ES-I3 (cell line): ENCODE measurements around the gene SSU72.
"Not testable (repeated sequence)": the region's sequence is repeated elsewhere in the genome, so short reads cannot be mapped to it uniquely, and the experiment has no call there.

Experiments used
- H3K36me3 ChIP-seq: 2 replicates; pipeline ENCODE4 v1.6.1; 2013; ENCODE audit warnings: mild to moderate bottlenecking, low read length, control low read depth, moderate library complexity; ENCODE audit not compliant: insufficient read depth
- H3K4me1 ChIP-seq: 2 replicates; pipeline ENCODE4 v1.6.1; 2013; ENCODE audit warnings: mild to moderate bottlenecking, control low read depth, low read length; ENCODE audit not compliant: insufficient read depth
- H3K9ac ChIP-seq: 2 replicates; pipeline ENCODE4 v1.6.1; 2013; ENCODE audit warnings: low read depth, mild to moderate bottlenecking, low read length, moderate library complexity
- H3K9me3 ChIP-seq: 2 replicates; pipeline ENCODE4 v1.6.1; 2013; ENCODE audit warnings: mild to moderate bottlenecking, low read length, moderate library complexity; ENCODE audit not compliant: control insufficient read depth, insufficient read depth

The SSU72 gene

GRCh38 chr1:1540818-1541628 lies 33.6 kb downstream of the SSU72 start:
- Histone ChIP-seq H3K4me1 (no peaks in the 10 kb centered on the region), H3K9ac (peak overlapping the region; percentile 82), H3K36me3 (0 out of 2 replicates have a peak, but pooled peaks cover 3% of the 10 kb centered on the region), H3K9me3 (no peaks in the 10 kb centered on the region)

GRCh38 chr1:1540090-1540817 lies 34.4 kb downstream of the SSU72 start, which contains the start of gene TMEM240:
TMEM240 (minus strand) TSS chr1:1540624; CDS start chr1:1540346, 278 bp downstream.
- Histone ChIP-seq H3K9ac (peak within 1 kb of the TSS; percentile 82), H3K36me3 (0 out of 2 replicates have a peak, but pooled peaks cover 3% of the 10 kb centered on the region), H3K9me3 (no peaks in the 10 kb centered on the region), H3K4me1 (no peaks in the 10 kb centered on the region)

- Histone ChIP-seq H3K9me3 (no peaks in the 10 kb centered on the region), H3K36me3 (0 out of 2 replicates have a peak, but pooled peaks cover 3% of the 10 kb centered on the region), H3K4me1 (no peaks in the 10 kb centered on the region), H3K9ac (peak overlapping the region; percentile 53; the same call in 1 of the 2 replicates)
Observed at GRCh38 chr1:1539310-1540089, 35.2 kb downstream of the SSU72 start.

GRCh38 chr1:1538989-1539309 lies 35.7 kb downstream of the SSU72 start:
- no peak overlapping the region for H3K9ac ChIP-seq
- H3K4me1 ChIP-seq = no peaks in the 10 kb centered on the region
- H3K36me3 ChIP-seq = 0 out of 2 replicates have a peak, but pooled peaks cover 2% of the 10 kb centered on the region
- no peaks in the 10 kb centered on the region for H3K9me3 ChIP-seq

- Histone ChIP-seq H3K4me1 (no peaks in the 10 kb centered on the region), H3K36me3 (no peaks in the 10 kb centered on the region), H3K9me3 (no peaks in the 10 kb centered on the region), H3K9ac (no peak overlapping the region)
Observed at GRCh38 chr1:1538334-1538733, 36.3 kb downstream of the SSU72 start.

GRCh38 chr1:1537626-1538250 lies 36.9 kb downstream of the SSU72 start:
- Histone ChIP-seq H3K9me3 (no peaks in the 10 kb centered on the region), H3K36me3 (no peaks in the 10 kb centered on the region), H3K9ac (no peak overlapping the region), H3K4me1 (no peaks in the 10 kb centered on the region)

DNA sequence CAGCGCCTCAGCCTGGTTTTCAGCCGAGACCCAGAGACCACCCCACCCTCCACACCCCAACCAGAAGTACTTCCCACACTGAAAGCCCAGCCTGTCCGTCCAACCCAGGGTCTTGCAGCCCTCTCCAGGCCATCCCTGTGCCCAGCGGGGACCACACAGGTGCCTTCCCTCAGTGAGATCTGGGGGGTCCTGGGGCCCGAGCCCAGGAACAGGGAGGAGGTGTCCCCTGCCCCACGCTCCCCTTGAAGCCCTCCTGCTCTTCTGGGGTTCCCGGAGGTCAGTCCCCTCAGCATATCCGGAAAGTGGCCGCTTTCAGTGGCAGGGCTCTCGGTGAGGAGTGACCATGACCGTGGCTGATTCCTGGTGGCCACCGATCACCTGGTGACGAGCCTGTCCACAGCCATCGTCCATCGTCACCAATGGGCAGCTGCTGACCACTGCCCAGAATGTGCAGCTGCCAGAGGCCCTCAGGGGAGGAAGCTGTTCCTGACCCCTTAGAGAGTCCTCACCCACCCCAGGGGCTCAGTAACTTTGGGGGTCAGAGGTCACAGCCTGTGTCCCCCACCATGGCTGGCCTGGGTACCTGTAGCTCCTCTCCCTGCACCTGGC lies 37.6 kb downstream of the SSU72 start:
- Histone ChIP-seq H3K4me1 (no peaks in the 10 kb centered on the region), H3K36me3 (no peaks in the 10 kb centered on the region), H3K9ac (no peak overlapping the region), H3K9me3 (no peaks in the 10 kb centered on the region)

DNA sequence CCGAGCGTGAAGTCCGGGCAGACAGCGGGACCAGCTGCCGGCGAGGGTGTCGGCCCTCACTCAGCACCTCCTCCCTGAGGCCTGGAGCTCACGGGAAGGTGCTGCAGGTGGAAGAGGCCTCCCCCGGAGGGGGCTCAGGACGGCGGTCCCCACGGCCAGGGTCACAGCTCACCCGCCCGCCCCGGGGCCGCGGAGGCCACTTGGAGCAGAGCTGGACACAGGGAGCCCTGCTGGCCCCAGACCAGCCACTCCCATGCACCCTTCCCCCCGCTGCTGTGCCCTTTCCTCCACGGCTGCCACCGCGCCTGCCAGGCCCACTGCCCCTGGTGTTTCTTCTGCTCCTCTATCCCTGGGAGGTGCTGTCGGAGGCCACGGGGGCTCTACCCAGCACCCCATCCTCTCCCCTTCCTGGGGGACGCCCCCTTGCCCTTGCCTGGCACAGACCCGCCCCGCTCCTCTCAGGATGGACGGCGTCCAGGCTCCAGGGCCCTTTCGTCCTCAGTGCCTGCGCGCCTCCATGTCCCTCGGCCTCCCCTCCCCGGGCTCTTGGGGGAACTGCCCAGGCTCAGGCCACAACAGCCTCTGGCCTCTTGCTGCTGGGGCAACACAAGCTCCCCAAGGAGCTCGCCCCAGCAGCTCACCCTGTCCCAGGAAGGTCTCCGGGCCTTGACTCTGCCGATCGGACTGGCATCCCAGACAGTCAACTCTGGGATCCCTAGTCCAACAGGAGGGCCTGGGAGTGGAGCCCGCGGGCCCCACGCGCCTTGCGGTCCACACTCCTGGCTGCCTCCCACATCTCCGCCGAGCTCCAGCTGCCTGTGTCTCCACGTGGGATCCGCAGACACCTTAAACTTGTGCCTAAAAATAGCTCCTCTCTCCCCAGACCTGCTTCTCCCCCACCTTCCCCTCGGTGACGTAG lies 38.4 kb downstream of the SSU72 start:
- Histone ChIP-seq H3K9me3 (no peaks in the 10 kb centered on the region), H3K36me3 (no peaks in the 10 kb centered on the region), H3K9ac (no peak overlapping the region), H3K4me1 (no peaks in the 10 kb centered on the region)

- Histone ChIP-seq H3K36me3 (no peaks in the 10 kb centered on the region), H3K9me3 (no peaks in the 10 kb centered on the region), H3K4me1 (no peaks in the 10 kb centered on the region), H3K9ac (no peak overlapping the region)
Observed at GRCh38 chr1:1535201-1536018, 39.3 kb downstream of the SSU72 start.

DNA sequence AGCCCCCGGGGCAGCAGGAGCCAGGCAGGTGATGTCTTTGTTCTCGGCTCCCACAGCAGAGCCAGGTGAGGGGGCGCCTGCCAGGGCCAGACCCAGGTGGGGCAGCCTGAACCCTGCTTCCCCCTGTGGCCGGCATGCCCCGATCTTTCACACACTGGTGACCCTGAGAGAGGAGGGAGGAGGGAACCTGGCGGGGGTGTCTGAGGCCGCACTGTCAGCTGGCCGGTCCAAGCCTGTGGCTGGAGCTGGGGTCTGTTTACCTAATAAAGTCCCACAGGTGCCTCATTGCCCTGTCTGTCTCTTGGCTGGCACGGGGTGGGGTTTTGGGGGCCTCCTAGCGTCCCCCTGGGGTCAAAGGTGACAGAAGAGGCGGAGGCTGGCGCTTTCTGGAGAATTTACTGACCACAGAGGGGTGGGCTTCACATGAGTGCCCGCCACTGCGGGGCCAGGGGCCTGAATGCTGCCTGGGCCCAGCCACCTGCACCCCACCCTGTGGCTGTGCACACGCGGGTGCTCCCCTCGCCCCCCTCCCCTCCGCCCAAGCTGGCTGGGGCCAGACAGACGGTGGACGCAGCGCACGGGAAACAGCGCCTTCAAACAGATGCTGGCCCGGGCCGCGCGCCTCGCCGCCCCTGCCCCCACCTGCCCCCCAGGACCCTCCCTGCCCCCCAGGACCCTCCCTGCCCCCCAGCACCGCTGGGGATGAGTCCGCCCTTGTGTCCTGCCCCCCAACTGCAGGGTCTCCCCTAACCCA lies 40.1 kb downstream of the SSU72 start:
- Histone ChIP-seq H3K9me3 (no peaks in the 10 kb centered on the region), H3K4me1 (no peaks in the 10 kb centered on the region), H3K9ac (no peak overlapping the region), H3K36me3 (0 out of 2 replicates have a peak, but pooled peaks cover 5% of the 10 kb centered on the region)

DNA sequence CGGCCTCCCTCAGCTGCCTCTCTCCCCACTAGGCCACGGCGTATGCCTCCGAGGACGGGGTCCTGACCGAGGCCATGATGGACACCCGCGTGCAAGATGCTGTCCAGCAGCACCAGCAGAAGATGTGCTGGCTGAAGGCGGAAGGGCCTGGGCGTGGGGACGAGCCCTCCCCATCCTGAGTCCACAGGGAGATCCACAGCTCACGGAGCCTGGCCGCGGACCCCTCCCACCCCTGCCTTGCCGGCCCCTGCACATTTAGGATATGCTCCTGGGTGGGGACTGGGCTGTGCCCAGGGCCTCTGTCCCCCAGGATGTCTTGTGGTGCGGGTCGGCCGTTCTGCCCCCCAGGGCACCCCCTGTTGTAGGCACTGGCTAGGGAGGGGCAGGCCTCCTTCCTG lies 40.8 kb downstream of the SSU72 start:
- not testable (repeated sequence) for H3K9ac ChIP-seq, H3K36me3 ChIP-seq, H3K4me1 ChIP-seq, H3K9me3 ChIP-seq
